ENCODE results near the gene DCDC2.
"Not testable (repeated sequence)": the region's sequence is repeated elsewhere in the genome, so short reads cannot be mapped to it uniquely, and the experiment has no call there.

Gene DCDC2

DNA sequence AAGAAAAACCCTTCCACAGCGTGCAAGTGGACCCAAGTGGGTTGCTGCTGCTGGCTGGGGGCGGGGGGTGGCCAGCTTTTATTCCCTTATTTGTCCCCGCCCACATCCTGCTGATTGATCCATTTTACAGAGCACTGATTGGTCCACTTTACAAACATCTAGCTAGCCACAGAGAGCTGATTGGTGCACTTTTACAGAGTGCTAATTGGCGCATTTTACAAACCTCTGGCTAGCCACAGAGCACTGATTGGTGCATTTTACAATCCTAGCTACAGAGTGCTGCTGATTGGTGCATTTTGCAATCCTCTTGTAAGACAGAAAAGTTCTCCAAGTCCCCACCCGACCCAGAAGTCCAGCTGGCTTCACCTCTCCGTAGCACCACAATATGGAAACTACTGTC lies 99.6 kb downstream of the DCDC2 start:
- not testable (repeated sequence) for DNase-seq (ENCODE audit: low read depth)

DNA sequence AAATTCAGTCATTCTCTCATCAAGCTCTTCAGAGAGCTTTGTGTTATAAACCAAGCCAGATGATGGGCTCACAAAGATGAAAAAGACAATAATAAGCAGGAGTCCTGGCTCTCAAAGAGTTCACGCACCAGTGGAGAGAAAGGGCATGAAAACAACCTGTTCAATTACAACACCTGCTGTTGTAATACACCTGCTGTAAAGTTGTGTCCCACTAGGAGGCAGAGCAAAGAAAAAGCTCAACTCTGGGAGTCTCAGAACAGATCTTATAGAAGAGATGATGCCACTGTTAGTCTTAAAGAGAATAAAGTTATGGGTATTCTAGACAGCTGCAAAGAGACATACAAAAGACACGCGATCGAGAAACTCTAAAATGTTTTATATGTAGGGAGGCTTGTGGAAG lies 100.6 kb downstream of the DCDC2 start:
- DNase-seq (ENCODE audit: low read depth) = no peak

DNA sequence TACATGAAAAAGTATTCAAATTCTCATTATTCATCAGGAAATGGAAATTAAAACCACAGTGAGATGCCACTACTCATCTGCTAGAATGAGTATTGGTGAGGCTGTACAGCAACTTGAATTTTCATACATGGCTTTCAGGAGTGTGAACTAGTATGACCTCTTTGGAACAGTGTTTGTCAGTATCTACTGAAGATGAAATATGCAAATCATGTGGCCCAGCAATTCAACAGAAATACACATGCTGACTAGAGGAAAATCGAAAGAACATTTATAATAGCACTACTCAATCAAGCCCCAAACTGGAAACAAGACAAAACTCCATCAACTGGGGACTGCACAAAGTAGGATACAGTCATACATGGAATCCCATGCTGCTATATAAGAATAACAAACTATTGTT lies 102.2 kb downstream of the DCDC2 start:
- no peak for DNase-seq (ENCODE audit: low read depth)

DNA sequence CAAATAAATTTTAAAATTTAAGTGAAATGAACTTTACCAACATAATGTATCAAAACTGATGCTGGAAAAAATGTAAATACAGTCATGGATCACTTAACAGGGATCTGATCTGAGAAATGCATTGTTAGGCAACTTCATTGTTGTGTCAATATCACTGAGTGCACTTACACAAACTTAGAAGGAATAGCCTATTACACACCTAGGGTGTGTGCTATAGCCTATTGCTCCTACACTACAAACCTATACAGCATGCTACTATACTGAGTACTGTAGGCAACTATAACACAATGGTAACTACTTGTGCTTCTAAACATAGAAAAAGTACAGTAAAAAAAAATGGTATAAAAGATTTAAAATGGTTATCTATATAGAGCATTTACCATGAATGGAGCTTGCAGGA lies 104.5 kb downstream of the DCDC2 start:
- DNase-seq (ENCODE audit: low read depth) = no peak

DNA sequence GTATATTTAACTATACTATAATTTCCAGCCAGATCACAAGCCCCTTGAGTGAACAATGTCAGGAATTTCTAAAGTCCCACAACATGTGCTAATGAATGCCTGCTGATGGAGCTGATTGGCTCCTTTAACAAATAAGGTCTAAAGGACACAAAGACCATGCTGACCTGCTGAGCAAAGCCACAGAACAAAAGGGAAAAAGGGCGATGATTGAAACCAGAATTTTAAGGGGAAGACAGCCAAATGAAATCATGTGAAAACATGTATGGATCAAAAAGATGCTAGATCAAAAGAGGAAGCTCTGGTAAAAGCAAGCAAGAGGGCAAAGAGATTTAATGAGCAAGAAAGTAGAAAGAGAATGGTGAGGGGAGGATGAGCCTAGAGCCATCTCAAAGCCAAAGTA lies 105.6 kb downstream of the DCDC2 start:
- no peak for DNase-seq (ENCODE audit: low read depth)

DNA sequence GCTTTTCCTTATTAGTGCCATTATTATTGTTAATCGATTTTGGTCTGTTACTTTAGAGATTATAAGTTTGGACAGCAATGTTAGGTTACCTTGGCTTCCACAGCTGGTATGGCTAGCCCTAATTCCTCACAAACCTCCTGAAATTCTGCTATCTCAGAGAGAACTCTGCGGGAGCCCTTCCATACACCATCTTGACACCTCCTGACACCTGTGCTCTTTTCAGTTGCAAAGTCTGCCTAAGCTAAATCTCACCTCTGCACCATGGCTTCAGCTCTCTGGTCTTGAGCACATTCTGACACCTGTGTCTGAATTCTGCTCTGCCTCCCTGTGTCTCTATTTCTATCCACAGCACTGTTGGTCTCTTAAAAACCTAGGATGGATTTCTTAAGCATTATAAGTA lies 106.5 kb downstream of the DCDC2 start:
- no peak for DNase-seq (ENCODE audit: low read depth)

DNA sequence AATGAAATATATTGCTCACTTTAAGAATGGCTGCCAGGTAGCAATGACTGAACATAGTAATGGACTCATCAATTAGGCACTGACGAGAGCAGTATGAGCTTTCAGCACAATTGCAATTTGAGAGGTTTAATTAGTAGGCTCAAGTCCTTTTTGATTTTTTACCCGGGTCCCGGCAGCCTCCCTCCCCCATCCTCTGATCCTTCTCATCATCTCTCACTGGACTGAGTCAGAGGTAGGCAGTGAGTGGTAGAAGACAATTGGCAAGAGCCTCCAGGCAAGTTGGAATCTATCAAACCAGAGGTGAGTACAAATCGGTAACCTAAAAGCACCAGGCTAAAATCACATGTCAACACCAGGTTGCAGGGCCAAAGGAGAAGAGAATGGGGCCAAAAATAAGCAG lies 107.9 kb downstream of the DCDC2 start:
- no peak for DNase-seq (ENCODE audit: low read depth)

DNA sequence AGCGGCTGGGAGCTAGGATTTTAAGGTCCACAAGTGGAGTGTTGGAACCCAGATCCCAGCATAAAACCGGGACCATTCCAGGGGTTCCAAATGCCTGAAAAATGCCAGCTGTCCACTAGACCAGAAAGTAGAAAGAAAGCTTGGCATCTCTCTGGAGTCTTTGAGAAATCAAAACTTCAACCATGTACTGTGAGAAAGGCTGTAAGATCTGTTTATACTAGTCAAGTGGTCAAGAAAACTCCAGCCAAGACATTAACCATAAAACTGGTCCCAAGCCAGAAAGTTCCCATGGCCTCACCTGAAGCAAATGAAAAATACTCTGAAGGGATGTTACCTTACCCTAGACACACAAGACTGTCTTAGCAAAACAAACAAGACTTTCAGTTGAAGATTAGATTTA lies 112.6 kb downstream of the DCDC2 start:
- DNase-seq (ENCODE audit: low read depth) = no peak

DNA sequence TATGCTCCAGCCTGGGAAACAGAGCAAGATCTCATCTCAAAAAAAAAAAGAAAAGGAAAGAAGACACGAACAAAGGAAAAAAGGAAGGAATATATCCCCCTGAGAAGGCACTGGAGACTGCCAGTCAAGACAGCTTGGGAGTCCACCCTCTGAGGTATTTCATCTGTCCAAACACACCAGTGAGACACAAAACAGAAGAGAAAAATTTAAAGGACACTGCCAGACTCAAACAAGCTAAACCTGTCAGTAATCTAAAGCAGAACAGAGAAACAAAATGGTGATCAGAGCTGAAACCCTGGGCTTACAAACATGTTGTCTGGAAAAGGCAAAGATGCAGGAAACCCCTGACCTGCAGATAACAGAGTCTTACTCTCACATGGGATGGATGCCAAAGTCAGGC lies 114.9 kb downstream of the DCDC2 start:
- no peak for DNase-seq (ENCODE audit: low read depth)

DNA sequence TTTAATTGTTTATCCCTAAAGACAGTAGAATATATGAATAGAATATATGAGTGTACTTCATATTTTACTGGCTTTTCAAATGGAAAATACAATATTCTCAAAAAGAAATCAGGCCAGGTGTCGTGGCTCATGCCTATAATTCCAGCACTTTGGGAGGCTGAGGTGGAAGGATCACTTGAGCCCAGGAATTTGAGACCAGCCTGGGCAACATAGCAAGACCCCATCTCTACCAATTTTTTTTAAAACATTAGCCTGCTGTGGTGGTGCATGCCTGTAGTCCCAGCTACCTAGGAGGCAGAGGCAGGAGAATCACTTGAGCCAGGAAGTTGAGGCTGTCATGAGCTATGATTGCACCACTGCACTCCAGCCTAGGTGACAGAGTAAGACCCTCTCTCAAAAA lies 116.1 kb downstream of the DCDC2 start:
- not testable (repeated sequence) for DNase-seq (ENCODE audit: low read depth)

DNA sequence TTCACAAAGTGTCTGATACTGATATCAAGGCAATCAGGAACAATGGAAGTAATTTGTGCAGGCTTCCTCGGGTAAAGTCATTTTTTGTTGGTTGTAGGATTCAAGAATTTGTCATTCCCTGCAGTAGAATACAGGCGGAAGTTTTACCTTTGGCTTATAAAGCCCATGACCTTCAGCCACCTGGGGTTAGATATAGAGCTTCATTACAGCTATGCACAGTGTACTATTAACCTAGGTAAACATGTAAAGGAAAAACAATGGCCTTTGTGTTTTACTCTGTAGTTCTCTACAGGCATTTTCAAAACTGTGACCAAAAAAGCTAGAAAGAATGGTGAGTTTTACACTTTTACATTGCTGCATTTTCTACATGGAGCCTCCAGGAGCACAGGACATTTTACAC lies 116.9 kb downstream of the DCDC2 start:
- DNase-seq (ENCODE audit: low read depth) = no peak

DNA sequence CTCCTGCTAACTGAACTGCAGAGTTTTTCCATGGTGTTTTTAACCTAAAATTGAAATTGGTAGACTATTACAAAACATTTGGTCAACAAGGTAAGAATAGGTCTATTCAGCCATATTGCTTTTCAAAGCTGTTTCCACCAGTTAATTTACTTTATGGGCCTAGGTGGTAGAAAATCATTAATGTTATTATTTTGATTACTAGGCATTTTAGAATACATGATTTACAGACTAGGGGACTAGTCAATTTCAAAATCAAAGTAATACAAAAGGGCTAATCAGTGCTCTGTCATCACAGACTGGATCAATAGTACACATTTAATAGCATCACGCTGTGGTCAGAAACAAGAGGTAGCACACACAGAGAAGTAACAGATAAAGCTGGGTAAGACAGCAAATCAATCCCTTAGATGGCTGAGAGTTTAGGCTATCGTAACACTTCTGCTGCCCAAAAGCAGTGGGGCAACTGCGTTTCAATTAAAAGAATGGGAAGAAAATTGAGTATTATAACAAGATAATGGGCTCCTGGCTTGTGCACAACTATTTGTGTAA lies 117.4 kb downstream of the DCDC2 start:
- no peak for DNase-seq (ENCODE audit: low read depth)

DNA sequence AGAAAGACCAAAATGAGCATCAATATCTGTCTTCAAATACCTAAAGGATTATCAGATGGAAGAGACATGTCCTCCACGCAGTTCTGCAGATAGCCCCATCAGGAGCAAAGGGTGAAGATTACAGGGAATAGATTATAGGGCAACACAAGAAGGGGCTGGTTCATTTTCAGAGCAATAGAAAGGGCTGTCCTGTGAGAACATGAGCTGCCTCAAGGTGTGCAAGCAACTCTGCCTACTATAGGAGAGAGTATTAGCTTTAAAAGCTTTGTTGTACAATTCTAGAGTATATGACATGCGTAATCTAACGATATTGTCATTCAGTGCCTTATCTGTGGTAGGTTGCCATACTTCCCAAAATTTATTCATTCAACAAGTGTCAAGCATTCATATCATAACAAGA lies 119.2 kb downstream of the DCDC2 start:
- DNase-seq (ENCODE audit: low read depth) = no peak

DNA sequence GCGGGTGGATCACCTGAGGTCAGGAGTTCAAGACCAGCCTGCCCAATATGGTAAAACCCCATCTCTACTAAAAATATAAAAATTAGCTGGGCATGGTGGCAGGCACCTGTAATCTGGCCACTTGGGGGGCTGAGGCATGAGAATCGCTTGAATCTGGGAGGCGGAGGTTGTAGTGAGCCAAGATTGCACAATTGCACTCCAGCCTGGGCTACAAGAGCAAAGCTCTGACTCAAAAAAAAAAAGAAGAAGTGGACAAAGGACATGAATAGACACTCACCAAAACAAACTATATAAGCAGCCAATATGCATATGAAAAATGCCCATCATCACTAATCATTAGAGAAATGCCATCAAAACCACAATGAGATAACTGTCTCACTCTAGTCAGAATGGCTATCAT lies 121.1 kb downstream of the DCDC2 start:
- not testable (repeated sequence) for DNase-seq (ENCODE audit: low read depth)

DNA sequence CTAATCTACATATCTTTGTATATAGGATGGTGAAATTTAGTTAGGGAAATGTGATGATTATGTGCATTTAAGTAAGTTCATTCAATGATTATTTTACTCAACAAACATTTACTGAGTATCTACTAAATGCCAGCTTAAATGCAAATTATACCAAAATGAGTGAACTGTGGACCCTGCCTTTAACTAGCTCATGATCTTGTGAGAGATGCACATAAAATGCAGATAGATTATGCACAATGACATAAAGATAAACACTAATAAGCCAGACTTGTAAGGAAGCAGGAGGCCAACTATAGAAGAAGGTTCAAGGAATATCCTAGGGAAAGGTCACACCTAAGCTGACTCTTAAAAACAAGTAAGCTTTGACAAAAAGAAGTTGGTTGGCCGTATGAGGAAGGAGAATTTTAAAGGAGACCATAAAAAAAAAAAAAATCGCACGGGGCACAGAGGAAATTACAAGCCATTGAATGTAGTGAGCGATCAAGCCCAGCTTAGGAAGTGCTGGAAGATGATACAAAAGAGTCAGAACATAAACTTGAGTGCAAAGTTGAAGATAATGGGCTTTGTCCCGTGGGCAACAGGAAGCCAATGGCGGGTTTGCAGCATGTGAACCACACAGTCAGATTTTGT lies 123.9 kb downstream of the DCDC2 start:
- no peak for DNase-seq (ENCODE audit: low read depth)

DNA sequence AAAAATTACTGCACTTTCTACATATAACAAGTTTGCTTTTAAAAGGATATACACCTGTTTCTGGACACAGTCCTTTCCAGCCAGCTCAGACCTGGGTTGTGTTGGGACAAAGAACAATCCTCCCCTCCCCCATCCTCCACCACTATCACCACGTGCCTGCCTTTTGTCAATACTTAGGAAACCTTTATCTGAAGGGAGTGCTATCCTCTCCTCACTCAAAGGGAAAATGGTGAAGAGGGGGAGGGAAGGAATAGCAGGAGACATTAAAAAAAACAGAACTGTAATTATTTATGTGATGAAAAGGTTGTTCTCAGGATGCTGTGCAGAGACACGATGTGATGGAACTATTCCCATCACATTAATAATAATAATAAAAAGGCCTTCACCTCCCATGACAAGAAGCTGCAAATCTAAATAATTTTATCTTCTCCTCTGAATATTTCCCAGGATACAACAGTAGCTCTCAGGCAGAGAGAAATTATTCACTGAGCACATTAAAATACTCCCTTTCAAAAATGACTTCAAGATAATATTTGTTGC lies 126.4 kb downstream of the DCDC2 start:
- no peak for DNase-seq (ENCODE audit: low read depth)

DNA sequence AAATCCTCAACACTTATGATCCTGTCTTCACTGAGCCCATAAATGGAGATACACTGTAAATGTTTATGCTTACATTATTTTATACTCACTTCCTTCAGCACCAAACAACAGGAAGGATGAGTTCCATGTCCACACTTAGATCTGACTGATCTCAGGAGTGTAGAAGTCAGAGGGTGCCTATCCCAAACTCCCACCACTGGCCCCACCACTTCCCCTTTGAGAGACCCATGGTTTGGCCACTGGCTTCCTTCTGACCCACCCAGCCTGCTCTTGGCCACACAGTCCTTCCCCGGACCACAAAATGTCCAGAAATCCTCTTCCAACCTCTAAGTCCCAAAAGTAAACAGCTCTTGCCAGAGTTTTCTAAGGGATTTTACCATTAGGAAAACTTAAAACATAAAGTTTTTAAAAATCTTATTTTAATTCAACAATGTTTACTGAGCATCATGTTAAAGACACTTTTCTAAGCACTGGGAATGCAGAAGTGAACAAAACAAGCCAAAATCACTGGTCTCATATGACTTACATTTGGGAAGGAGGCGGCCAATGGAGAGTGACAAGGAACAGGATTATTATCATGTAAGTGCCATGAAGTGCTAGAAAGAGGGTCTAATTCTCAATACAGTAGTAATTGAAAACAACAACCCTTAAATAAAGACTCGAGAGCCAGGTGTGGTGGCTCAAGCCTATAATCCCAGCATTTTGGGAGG lies 128.0 kb downstream of the DCDC2 start:
- DNase-seq (ENCODE audit: low read depth) = no peak

DNA sequence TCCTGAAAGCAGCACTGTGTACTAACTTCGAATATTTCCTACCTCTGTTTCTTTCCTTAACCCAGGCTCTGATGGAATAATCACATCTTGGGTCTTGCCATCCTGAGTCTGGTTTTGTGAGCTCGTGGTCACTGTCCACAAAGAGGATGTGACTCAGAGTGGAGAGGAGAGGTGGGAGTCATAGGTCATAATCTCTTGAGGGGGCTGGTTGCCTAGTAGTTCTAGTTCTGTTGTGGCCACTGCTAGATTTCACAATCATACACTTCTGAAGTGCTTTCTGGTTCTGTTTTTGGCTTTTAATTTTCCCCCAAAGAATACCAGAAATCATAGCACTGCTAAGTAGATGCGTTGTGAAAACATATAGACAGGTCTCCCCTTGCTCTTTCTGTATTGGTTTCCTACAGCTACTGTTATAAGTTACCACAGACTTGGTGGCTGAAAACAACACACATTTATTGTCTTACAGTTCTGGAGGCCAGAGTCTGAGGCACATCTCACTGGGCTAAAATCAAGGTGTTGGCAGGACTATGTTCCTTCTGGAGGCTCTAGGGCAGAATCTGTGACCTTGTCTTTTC lies 129.1 kb downstream of the DCDC2 start:
- peak; percentile 80 for DNase-seq (ENCODE audit: low read depth)

DNA sequence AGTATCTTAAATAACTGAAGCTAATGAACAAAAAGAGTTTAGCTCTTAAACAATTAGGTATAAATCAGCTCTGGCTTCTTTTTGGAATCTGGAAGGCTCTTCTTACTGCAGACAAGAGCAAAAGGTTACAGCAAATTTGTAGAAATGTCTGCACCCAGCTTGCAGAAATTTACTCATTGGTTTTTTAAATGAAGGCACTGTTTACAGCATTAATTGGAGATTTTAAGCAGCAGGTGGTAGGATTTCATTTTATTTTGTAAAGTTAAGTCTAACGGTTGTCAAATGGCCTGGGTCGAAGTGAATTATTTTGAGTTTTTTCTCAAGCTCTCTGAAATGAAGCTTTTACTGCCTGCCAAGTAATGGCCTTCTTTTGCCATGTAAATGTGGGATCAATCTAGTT lies 129.7 kb downstream of the DCDC2 start:
- DNase-seq (ENCODE audit: low read depth) = no peak

DNA sequence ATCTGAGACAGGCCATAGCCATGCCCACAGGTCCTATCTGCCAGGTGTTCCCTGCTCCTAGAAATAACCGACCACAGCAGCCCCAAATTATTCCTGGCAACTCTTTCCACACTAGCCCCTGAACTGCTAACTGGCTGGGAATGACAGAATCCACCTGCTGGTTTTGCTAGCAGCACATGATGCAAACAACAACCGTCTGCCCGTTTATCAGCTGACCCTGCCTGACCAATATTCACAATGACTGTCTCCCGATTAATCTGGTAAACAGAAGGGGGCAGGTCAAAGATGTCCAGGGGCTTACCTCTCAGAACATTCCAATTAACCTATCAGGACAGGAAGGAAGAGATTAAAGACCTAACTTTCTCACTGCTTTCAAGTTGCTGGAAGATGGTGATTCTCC lies 130.3 kb downstream of the DCDC2 start:
- no peak for DNase-seq (ENCODE audit: low read depth)

DNA sequence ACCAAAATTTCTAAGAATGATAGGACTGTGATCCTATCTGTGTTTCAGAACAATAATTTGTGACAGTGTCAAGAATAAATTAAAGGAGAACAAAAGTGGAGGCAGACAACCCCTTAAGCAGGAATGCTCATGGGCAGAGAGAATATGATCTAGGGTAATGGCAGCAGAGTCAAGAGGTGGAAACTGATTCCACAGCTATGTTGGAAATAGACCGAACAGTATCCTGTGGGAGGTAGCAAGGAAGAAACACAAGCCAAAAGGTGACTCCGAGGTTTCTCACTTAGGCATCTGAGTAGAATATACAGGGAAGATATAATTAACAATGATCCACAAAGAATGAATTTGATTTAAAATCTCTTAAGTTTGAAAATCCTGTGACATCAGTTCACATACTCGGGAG lies 131.3 kb downstream of the DCDC2 start:
- DNase-seq (ENCODE audit: low read depth) = no peak

DNA sequence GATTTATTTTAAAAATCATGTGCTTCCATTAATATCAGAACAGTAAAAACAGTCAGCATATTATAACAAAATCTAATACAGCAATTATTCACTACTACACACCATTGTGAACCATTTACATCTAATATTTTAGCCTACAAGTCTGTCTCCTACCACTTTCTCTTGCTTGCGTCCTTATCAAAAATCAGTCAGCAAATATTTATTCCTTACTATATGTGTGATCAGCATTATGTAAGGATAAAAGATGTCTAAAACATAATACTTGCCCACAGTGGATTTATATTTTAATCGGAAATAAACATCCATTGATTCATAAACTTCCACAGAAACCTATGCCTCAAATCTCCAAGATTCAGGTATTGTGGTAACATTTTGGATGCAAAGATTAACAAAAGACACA lies 132.0 kb downstream of the DCDC2 start:
- no peak for DNase-seq (ENCODE audit: low read depth)
